Ishikawa (cell line): Measurements from ENCODE around the gene MAGI1.

Experiments
- CEBPB ChIP-seq: IDR thresholded peaks from 2 replicates; pipeline ENCODE4 v1.6.1; 2012
- FOXM1 ChIP-seq: IDR thresholded peaks from 2 replicates; pipeline ENCODE4 v1.6.1; 2012; ENCODE audit warnings: low read depth, borderline replicate concordance
- MAX ChIP-seq: IDR thresholded peaks from 2 replicates; pipeline ENCODE4 v1.6.1; 2012
- RAD21 ChIP-seq: IDR thresholded peaks from 2 replicates; pipeline ENCODE4 v1.6.1; 2012; ENCODE audit warnings: low read depth

- TF ChIP-seq FOXM1 (no peak), RAD21 (no peak), MAX (no peak), CEBPB (no peak)
Observed at GRCh38 chr3:65531499-65531898, 507.2 kb downstream of the MAGI1 start.
